Measurements from ENCODE around the gene RAX2. TPM values are rescaled to one million over a fixed set of nuclear protein-coding genes. Genes with fewer than 3 reads are reported as not detected.

Gene RAX2
- total and polyA plus RNA-seq, 4 donors, result 0.01 TPM; not detected in 3

GRCh38 chr19:3807574-3808354 is 35.7 kb upstream of the RAX2 start:
- Histone ChIP-seq H3K36me3 (ENCODE audit: control insufficient read depth in 4 of 4, insufficient read depth in 4 of 4, low read length in 4 of 4) (no peaks in the 10 kb centered on the region), H3K4me1 (ENCODE audit: control insufficient read depth in 5 of 5, insufficient read depth in 5 of 5, low read length in 5 of 5) (peaks cover 0 to 7% (median 0%) of the 10 kb centered on the region in 5 donors), H3K9ac (ENCODE audit: insufficient read depth in 1 of 2, low read length in 2 of 2) (no peak overlapping the region), H3K27ac (ENCODE audit: low read depth in 1 of 2, low read length in 1 of 2) (peak overlapping the region in 1 of 2 donors; percentile 90), H3K9me3 (ENCODE audit: control insufficient read depth in 4 of 4, insufficient read depth in 3 of 4, low read length in 3 of 4) (no peaks in the 10 kb centered on the region), H3K27me3 (ENCODE audit: control insufficient read depth in 3 of 3, insufficient read depth in 3 of 3, low read length in 2 of 3) (peaks cover 0 to 3% (median 3%) of the 10 kb centered on the region in 3 donors), H3K4me3 (no peak overlapping the region)
- ATAC-seq (ENCODE audit: insufficient read depth, low FRiP score) (no peak), DNase-seq (no peak)
- 92 to 97% methylated on average over 35 of the region's 35 CpGs for WGBS, 2 donors
- no peak for TF ChIP-seq CTCF (IDR thresholded peaks at IDR 0.05; ENCODE audit: control extremely low read depth, extremely low read depth)

GRCh38 chr19:3807131-3807480 is 35.1 kb upstream of the RAX2 start:
- Histone ChIP-seq H3K4me3 (no peak overlapping the region), H3K9ac (ENCODE audit: insufficient read depth in 1 of 2, low read length in 2 of 2) (no peak overlapping the region), H3K4me1 (ENCODE audit: control insufficient read depth in 5 of 5, insufficient read depth in 5 of 5, low read length in 5 of 5) (peaks cover 0 to 7% (median 0%) of the 10 kb centered on the region in 5 donors), H3K9me3 (ENCODE audit: control insufficient read depth in 4 of 4, insufficient read depth in 3 of 4, low read length in 3 of 4) (no peaks in the 10 kb centered on the region), H3K27me3 (ENCODE audit: control insufficient read depth in 3 of 3, insufficient read depth in 3 of 3, low read length in 2 of 3) (peaks cover 0 to 7% (median 7%) of the 10 kb centered on the region in 3 donors), H3K36me3 (ENCODE audit: control insufficient read depth in 4 of 4, insufficient read depth in 4 of 4, low read length in 4 of 4) (no peaks in the 10 kb centered on the region), H3K27ac (ENCODE audit: low read depth in 1 of 2, low read length in 1 of 2) (no peak overlapping the region)
- ATAC-seq (ENCODE audit: insufficient read depth, low FRiP score) (no peak), DNase-seq (no peak)
- no peak for TF ChIP-seq CTCF (IDR thresholded peaks at IDR 0.05; ENCODE audit: control extremely low read depth, extremely low read depth)
- 80 to 90% methylated on average over 19 of the region's 19 CpGs for WGBS, 2 donors

GRCh38 chr19:3805859-3806258 is 33.8 kb upstream of the RAX2 start:
- no peak for TF ChIP-seq CTCF (IDR thresholded peaks at IDR 0.05; ENCODE audit: control extremely low read depth, extremely low read depth)
- Histone ChIP-seq H3K4me1 (ENCODE audit: control insufficient read depth in 5 of 5, insufficient read depth in 5 of 5, low read length in 5 of 5) (peaks cover 0 to 13% (median 3%) of the 10 kb centered on the region in 5 donors), H3K9me3 (ENCODE audit: control insufficient read depth in 4 of 4, insufficient read depth in 3 of 4, low read length in 3 of 4) (no peaks in the 10 kb centered on the region), H3K36me3 (ENCODE audit: control insufficient read depth in 4 of 4, insufficient read depth in 4 of 4, low read length in 4 of 4) (no peaks in the 10 kb centered on the region), H3K27ac (ENCODE audit: low read depth in 1 of 2, low read length in 1 of 2) (no peak overlapping the region), H3K27me3 (ENCODE audit: control insufficient read depth in 3 of 3, insufficient read depth in 3 of 3, low read length in 2 of 3) (peaks cover 0 to 20% (median 17%) of the 10 kb centered on the region in 3 donors), H3K9ac (ENCODE audit: insufficient read depth in 1 of 2, low read length in 2 of 2) (no peak overlapping the region), H3K4me3 (no peak overlapping the region)
- WGBS, 2 donors, result 88 to 91% methylated on average over 29 of the region's 29 CpGs
- DNase-seq (no peak), ATAC-seq (ENCODE audit: insufficient read depth, low FRiP score) (no peak)

All from lung (tissue), 12 donors.